AG09309 (cell line): ENCODE data around the gene PTPRN2.

Experiments
- DNase-seq: peaks from one replicate; pipeline ENCODE4 v3.0.0-alpha.2; 2010; ENCODE audit warnings: low read depth
- H3K4me3 ChIP-seq: 2 replicates; pipeline ENCODE4 v1.5.1; 2011; ENCODE audit warnings: mild to moderate bottlenecking, low read depth, low read length, moderate library complexity; ENCODE audit not compliant: control insufficient read depth
- CTCF ChIP-seq: IDR thresholded peaks from 2 replicates; pipeline ENCODE4 v1.5.1; 2011; ENCODE audit warnings: mild to moderate bottlenecking, low read depth, low read length, inconsistent platforms; ENCODE audit not compliant: insufficient read depth, control insufficient read depth; ENCODE audit errors: missing control alignments

The PTPRN2 gene

DNA sequence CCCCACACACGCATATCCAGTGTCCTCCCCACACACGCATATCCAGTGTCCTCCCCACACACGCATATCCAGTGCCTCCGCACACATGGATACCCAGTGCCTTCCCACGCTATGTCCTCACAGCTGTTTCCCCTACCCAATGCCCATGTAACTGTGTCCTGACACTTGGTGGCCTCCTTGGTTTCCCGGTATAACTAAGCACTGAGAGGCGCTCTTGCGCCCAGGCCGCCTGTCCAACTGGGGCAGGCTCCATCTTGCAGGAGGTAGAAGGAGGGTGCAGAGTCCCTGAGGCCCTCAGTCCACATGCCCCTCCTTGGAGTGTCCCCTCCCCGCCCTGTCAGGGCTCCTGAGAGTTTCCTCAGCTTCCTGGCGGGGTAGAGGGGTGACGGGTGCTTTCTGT lies 715.2 kb downstream of the PTPRN2 start:
- DNase-seq, result no peak
- H3K4me3 ChIP-seq, result no peak overlapping the region
- no peak for TF ChIP-seq CTCF

DNA sequence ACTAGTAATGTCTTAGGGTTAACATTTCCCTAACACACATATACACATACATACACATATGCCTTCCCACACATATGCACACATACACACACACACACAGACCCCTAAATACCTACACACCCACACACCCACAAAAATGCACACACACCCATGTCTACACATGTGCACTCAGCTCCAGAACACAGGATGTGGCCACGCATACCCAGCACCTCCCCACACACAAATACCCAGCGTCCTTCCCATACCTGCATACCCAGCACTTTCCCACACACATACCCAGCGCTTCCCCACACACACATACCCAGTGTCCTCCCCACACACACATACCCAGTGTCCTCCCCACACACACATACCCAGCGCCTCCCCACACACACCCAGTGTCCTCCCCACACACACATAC lies 715.9 kb downstream of the PTPRN2 start:
- H3K4me3 ChIP-seq, result no peak overlapping the region
- TF ChIP-seq CTCF, result no peak
- DNase-seq, result no peak

- no peak overlapping the region for H3K4me3 ChIP-seq
- TF ChIP-seq CTCF, result no peak
- no peak for DNase-seq
Measured at GRCh38 chr7:157870644-157871290, 716.9 kb downstream of the PTPRN2 start.

DNA sequence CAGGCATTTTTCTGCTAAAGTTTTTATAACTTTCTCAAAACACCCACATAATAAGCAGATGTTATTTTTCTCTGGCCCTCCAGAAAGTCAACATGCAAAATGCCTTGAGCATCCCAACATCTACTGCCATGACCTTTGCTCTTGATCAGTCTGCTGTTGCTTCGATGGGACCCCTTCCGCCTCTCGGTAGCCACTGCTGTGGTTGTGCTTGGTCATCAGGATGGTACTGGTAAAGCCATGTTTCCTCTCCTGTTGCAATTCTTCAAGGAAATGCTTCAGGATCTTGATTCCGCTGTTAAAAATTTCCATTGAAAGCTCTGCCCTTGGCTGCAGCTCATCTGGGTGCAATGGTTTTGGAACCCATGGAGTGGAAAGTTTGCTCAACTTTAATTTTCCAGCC lies 717.8 kb downstream of the PTPRN2 start:
- H3K4me3 ChIP-seq, result no peak overlapping the region
- no peak for DNase-seq
- no peak for TF ChIP-seq CTCF

- no peak for TF ChIP-seq CTCF
- H3K4me3 ChIP-seq, result no peak overlapping the region
- no peak for DNase-seq
Measured at GRCh38 chr7:157867685-157868305, 719.8 kb downstream of the PTPRN2 start.

DNA sequence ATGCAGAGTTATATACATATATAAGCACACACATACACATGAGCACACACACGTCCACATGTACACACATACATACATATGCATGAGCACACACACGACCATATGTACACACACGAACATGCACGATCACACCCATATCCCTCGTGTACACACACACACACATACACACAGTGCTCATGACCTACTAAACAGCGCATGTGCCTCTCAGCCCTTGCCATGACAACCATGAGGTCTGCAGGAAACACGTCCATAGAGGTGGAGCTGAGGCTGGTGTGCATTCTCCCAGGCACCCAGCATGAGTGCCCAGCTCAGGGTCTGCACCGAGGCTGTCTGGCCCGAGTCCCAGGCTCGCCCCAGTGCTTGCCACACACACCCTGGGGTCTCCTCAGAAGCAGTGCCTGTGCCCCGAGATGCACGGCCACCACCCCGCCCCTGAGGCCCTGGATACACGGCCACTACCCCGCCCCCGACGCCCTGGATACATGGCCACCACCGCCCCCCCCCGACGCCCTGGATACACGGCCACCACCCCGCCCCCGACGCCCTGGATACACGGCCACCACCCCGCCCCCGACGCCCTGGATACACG lies 721.2 kb downstream of the PTPRN2 start:
- DNase-seq, result no peak
- H3K4me3 ChIP-seq, result no peak overlapping the region
- no peak for TF ChIP-seq CTCF
